DND-41 (cell line): ENCODE measurements around the gene XRN1.

Experiments
- EZH2 ChIP-seq: IDR thresholded peaks from 3 replicates; pipeline ENCODE4 v1.6.1; 2012; ENCODE audit warnings: borderline replicate concordance, low read depth, mild to moderate bottlenecking, moderate library complexity, low read length, inconsistent platforms; ENCODE audit not compliant: severe bottlenecking
- TF ChIP-seq, protein P1 (sequence below): IDR thresholded peaks from 2 replicates; pipeline ENCODE4 v1.5.1; 2012; ENCODE audit warnings: borderline replicate concordance, low read length, moderate library complexity, mild to moderate bottlenecking; ENCODE audit not compliant: poor library complexity, severe bottlenecking; ENCODE audit errors: extremely low read depth

DNA sequence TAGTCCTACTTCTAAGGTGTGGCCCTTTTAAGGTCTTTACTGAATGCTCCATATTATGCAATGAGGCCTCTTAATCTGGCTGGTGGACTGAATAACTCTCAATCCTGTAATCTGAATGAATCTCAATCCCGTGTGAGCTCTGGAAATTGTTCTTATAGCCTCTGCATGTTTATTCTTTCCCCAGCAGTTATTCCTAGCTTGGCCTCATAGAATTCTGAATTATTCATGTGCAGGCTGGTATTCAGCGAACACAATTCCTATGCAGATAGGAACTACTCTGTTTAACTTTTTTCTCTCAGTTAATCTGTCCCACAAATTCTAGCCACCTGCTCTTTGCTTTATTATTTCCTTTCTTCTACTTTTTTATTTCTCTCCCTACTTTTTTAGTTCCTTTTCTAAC lies 44.3 kb upstream of the XRN1 start:
- TF ChIP-seq, protein P1, sequence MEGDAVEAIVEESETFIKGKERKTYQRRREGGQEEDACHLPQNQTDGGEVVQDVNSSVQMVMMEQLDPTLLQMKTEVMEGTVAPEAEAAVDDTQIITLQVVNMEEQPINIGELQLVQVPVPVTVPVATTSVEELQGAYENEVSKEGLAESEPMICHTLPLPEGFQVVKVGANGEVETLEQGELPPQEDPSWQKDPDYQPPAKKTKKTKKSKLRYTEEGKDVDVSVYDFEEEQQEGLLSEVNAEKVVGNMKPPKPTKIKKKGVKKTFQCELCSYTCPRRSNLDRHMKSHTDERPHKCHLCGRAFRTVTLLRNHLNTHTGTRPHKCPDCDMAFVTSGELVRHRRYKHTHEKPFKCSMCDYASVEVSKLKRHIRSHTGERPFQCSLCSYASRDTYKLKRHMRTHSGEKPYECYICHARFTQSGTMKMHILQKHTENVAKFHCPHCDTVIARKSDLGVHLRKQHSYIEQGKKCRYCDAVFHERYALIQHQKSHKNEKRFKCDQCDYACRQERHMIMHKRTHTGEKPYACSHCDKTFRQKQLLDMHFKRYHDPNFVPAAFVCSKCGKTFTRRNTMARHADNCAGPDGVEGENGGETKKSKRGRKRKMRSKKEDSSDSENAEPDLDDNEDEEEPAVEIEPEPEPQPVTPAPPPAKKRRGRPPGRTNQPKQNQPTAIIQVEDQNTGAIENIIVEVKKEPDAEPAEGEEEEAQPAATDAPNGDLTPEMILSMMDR: no peak
- no peak for TF ChIP-seq EZH2
